ENCODE results near the gene PCYT1A.
A peak's percentile ranks its signal among the peaks of the same experiment; 100 is the strongest.

The PCYT1A gene

DNA sequence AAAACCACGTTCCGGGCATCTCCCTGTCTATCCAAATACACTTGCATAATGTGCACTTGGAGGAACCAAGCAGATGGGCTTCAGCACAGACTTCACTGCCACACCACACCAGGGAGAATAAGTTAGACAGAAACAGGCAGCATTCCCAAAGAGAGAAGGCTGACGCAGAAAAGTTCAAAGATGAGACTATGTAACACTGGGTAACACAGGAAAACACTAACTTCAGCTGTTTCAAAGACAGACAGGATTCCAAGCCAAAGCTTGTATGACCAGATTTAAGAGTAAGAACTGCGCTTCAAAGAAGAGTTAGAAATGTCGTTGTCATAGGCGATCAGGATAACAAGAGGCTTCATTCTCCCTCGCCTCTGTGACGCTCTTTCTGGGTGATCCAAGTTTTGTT, 51.3 kb downstream of the PCYT1A start:
- DNase-seq (ENCODE audit: low read depth), result no peak

DNA sequence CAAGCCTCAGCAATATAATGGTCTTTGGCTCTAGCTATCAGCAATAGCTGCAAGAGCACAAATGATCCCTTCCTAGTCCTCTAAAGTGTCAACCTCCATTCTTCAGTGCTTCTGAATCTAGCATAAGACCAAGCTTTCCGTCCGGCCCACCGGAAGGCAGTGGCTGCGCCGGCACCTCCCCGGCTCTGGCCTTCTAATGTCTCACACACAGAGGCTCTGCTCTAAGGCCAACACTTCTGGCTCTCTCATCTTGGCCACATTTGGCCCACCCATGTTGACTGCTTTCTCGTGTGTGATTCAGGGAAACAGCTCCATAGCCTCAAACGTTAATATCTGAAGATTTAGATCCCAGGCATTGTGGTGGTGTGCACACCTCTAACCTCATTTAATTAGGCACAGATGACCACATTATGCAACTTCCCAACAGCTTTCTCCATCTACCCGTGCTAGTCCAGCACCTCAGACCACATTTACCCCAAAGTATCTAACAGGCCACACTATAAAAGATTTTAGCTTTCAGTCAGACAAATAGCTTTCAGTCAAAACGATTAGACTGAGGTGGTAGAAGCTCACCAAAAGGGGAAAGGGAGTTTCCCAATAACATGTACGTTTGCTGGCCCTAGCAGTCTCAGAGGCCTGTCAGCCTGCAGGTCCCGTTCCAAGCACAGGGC, 51.9 kb downstream of the PCYT1A start:
- no peak for DNase-seq (ENCODE audit: low read depth)

DNA sequence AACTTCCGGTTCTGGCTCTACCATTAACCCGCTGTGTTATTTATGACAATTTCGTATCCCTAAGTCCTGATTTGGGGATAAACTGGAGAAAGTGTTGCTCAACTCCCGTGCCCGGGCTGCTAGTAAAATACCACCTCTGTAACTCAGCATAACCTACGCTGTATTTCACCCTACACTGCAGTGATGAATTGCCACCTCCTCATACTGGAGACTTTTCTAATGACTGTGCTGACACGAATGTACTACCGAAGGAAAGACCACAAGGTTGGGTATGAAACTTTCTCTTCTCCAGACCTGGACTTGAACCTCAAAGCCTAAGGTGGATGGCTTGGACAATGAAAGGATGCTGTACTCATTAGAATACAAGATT, 54.7 kb downstream of the PCYT1A start:
- DNase-seq (ENCODE audit: low read depth), result no peak

DNA sequence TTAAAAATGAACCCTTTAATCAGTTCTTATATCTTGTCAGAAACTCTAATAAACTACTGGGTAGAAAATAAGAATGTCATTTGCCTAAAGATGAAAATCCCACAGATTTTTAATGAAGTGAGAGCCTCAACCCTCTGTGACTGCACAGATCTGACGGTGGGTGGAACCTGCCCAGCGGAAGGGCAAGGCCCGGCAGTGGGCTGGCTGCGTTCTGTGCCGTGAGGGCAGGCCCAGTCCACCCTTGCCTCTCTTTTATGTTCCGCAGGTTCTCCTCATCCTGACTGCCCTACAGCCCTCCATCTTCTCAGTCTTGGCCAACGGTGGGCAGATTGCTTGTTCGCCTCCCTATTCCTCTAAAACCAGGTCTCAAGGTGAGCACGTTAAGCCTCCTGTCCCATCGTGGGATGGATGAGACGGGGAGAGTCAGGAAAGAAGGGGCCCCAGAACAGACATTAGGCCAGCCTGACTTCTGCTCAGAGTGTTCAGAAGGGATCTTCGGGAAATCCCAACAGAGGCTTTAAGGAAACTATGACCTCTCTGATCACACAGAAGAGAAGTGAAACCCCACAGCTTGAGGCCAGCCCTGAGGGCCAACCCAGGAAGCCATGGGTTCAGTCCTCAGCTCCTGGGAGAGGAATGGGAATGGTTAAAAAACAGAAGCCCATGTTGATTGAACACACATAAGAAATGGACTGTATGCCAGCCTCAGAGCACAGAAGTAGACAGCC, 55.2 kb downstream of the PCYT1A start:
- DNase-seq (ENCODE audit: low read depth), result no peak

DNA sequence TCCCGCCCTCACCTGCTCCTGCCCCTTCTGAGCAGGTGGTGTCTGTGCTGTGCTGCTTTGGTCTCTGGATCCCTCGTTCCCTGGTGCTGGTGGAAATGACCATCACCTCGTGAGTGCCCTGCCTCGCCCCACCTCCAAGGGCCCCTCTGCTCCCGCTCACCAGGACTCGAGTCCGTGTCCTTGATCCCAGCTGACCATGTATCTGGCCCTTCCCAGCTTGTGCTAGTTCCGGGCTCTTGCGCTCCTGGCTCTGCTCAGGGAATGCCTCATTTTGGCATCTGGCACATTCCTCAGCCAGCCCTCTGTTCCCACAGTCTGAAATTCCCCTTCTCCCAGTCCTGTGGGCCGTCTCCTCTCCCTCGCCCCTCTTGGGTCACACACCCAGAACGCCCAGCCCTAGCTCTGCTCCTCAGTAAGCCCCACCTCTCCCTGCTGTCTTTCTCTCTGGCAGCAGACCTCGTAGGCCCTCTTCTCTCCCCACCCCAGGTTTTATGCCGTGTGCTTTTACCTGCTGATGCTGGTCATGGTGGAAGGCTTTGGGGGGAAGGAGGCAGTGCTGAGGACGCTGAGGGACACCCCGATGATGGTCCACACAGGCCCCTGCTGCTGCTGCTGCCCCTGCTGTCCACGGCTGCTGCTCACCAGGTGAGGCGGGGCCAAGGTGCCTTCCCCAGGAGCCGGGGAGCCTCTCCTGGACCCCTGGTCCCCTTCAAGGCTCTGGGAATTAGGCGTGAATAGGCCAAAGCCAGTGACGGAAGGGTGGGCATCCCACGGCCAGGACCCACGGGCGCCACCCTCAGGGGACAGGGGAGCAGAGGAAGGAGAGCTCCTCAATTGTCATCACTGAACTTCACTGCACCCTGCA, 59.7 kb downstream of the PCYT1A start:
- no peak for DNase-seq (ENCODE audit: low read depth)

DNA sequence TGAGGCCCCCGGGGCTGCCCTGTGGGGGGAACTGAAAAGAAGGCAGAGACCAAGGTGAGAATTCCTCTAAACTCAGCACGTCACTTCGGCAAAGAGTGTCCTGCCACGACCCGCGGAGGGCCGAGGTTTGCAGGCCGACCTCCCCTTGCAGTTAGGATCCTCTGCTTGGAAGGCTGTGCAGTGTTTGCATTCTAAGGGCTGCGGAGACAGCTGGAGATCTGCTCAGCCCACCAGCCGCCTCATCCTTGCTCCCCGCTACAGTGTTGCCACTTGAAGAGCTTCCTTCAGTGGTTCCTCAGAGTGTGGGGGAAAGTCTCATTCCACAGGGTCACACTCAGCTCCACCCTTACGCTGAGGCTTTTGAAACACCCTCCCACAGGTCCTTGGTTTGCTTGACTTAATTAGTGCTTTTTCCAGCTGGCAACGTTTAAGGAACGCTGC, 60.4 kb downstream of the PCYT1A start:
- no peak for DNase-seq (ENCODE audit: low read depth)

DNA sequence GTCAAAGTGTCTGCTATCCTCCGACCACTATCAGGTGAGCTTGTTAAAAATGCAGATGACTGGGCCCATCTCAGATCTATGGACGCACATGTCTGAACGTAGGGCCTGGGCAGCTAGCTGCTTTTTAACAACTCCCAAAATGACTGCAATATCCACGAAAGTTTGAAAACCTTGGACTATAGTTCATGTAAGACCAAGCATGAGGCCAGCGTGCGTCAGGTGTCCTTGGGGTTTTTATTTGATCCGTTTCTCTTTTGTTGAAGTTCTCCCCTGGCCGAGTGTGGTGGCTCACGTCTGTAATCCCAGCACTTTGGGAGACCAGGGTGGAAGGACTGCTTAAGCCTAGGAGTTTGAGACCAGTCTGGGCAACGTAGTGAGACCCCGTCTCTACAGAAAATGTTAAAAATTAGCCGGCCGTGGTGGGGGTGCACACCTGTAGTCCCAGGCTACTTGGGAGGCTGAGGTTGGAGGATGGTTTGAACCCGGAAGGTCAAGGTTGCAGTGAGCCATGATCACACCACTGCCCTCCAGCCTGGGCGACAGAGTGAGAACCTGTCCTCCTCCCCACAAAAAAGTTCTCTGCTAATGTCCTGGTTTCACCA, 61.7 kb downstream of the PCYT1A start:
- no peak for DNase-seq (ENCODE audit: low read depth)

DNA sequence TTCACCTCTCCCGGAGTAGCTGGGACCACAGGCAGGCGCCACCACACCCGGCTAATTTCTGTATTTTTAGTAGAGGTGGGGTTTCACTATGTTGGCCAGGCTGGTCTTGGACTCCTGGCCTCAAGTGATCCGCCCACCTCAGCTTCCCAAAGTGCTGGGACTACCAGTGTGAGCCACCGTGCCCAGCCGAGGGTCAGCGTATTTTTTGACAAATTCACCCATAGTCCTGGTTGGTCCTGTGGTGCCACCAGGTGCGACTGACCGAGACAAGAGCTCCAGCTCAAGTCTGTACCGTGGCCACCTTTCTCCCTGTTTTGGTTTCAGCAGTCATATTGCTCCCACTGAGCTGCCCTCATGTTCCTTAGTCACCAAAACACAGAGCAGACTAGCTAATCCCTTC, 62.4 kb downstream of the PCYT1A start:
- DNase-seq (ENCODE audit: low read depth), result no peak

DNA sequence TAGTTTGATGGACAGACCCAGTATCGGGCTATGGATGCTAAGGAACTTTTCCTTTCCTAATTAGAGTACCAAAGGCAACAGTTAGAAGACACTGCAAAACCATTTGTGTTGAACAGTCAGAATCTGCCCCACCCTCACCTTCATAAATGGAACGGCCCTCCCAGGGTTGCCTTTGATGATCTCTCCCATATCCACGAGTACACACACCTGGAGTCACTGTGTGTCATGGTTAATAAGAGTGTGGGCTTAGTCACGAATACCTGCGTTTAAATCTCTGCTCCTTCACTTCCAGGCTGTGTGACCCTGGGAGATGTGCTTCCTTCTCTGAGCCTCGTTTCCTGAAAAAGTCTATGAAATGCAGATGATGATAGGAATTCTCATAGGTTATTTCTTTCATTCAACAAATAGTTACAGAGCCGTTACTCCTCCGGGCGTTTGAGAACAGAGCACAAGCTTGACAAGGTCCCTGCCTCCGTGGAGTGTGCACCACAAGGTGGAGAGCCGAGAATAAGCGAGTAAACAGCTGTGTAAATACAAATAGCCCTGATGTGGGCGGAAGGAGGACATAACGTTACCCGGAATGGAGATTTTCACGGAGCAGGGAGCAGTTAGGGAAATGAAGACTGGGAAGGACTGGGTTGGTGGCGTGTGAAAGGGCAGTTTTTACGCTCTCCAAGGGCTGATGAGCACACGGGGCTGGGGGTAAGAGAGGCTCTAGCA, 64.5 kb downstream of the PCYT1A start:
- no peak for DNase-seq (ENCODE audit: low read depth)

DNA sequence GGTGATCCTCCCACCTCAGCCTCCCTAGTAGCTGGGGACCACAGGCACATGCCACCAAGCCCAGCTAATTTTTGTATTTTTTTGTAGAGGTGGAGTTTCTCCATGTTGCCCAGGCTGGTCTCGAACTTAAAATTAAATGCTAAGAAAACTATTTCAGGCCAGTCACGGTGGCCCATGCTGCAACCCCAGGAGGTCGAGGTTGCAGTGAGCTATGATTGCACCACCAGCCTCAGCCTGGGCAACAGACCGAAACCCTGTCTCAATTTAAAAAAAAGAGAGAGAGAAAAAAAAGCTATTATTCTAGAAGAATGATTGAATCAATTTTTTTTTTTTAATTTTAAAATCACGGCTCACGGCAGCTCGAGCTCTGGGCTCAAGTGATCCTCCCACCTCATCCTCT, 66.5 kb downstream of the PCYT1A start:
- no peak for DNase-seq (ENCODE audit: low read depth)

DNA sequence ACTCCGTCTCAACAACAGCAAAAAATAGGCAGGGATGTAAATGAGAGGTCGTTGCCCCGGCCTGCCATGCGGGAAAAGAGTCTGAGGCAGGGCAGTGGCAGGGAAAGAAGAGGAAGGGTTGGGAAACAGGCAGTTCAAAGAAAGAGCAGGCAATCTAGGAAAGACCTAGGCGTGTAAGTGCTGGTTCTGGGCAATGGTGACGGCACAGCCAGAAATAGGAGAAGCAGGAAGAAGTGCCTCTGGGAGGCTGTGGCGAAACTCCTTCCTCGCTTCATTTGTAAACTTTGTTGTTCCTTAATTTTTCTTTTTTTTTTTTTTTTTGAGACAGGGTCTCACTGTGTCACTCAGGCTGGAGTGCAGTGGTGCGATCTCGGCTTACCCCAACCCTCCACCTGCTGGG, 66.9 kb downstream of the PCYT1A start:
- no peak for DNase-seq (ENCODE audit: low read depth)

DNA sequence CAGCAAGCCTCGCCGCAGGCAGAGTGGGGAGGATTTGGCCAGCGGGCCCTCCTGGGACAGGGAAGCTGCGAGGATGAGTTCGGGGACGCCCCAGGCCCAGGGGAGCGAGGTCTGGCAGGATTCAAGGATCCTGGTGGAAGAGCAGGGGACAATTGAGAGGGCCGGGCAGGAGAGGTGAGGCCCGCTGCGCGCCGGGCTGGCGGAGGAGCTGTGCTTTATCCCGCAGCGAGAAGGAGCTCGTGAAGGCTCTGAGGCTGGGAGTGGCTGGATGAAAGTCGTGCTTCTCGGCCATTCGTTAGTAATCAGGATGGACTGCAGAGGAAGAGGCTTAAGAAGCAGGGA, 67.6 kb downstream of the PCYT1A start:
- DNase-seq (ENCODE audit: low read depth), result no peak

DNA sequence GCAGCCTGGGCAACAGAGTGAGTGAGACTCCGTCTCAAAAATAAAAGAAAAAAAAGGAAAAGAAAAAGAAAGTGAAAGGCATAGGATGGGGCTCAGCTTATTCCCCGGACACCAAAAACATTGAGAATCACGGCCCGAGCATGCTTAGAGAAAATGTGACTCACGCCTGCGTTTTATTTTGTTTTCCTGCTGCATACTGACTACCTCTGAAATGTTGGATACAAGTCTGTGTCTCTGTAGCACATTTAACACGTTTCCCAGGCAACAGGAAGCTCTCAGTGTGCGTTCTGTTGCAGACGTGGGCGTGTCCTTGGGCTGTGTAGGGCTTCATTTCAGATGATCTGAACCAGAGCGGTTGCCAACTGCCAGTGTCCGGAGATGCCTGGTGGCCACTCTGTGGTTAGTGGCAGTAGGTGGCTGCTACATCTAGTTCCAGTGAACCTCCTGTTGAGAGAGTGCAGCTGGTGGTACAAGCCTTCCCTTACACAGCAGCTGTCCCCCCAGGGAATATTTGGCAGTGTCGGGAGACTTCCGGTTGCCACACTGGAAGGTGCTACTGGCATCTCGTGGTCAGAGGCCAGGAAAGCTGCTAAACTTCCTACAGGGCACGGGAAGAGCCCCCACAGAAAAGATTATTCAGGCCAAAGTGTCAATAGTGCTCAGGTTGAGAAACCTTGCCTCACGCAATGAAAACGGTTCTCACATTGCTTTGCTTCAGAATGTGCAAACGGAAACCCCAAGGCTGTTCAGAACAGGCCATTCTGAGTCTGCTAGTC, 68.1 kb downstream of the PCYT1A start:
- DNase-seq (ENCODE audit: low read depth), result peak; percentile 58

DNA sequence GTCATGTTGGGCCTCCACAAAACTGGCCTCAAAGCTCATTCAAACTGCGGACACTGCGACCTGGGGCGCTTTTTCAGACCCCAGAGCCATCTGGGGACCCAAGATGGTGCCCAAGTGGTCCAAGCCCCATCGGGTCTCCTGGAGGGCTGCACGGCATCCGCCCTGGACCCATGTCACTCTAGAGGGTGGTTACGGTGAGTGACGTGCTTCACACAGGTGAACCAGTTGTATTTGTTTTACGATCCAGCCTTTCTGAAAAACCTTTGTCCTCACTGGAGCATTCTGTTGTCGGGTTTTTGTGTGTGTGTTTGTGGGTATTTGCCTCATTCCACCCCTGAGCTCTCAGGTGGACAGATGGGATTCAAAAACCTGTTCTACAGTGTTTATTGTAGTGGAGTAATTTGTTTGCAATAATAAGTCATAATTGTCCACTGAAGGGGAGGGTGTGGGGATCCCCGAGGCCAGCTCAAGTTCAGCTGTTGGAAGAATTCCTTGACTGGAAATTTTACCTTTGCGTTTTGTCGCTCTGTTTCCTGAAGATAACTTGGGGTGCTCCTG, 69.3 kb downstream of the PCYT1A start:
- DNase-seq (ENCODE audit: low read depth), result no peak

DNA sequence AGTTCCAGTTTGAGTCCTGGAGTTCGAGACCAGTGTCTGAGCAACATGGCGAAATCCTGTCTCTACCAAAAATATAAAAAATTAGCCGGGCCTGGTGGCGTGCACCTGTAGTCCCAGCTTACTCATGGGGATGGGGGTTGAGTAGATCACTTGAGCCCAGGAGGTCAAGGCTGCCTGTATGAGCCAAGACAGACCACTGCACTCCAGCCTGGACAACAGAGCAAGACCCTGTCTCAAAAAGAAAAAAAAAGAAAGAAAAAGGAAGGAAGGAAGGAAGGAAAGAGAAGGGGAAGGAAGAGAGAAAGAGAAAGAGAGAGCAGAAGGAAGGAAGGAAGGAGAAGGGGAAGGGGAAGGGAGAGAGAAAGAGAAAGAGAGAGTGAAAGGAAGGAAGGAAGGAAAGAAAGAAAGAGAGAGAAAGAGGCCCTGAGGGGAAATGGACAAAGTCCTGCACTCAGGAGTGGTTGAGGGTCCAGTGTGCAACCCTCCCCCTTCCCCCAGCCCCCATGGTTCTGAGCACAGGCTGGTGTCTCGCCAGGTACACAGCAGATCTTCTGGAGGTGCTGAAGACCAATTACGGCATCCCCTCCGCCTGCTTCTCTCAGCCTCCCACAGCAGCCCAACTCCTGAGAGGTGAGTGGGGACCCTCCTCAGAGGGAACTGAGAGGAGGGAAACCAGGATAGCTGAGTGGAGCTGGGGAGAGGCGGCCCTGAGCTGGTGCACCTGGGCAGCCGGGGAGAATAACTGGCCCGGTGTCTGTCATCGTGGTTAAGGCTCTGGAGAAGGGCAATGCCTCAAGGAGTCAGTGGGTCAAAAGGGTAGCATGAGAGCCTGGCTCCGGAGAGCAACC, 70.0 kb downstream of the PCYT1A start:
- no peak for DNase-seq (ENCODE audit: low read depth)

DNA sequence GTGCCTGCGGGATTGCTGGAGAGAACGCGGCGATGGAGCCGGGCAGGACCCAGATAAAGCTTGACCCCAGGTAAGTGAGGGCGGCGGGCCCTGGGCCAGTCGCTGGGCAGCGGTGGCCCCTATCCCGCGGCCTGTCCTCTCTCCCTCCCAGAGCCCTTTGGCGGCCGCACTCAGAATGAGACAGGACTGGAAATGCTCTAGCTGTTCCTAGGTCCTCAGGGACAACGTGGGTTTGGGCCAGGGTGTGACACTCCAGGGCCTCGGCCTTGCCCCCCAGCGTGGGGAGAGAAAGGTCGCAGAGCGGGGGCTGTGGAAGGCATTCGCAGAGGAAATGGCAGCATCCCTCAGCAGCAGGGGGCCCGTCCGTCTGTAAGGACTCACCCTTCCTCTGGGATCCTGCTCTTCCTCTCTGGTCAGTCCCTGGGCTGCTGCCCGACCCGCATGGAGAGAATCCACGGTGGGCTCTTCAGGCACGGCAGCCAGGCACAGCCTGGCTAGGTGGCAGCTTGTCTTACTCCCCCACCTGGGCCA, 70.8 kb downstream of the PCYT1A start:
- no peak for DNase-seq (ENCODE audit: low read depth)

DNA sequence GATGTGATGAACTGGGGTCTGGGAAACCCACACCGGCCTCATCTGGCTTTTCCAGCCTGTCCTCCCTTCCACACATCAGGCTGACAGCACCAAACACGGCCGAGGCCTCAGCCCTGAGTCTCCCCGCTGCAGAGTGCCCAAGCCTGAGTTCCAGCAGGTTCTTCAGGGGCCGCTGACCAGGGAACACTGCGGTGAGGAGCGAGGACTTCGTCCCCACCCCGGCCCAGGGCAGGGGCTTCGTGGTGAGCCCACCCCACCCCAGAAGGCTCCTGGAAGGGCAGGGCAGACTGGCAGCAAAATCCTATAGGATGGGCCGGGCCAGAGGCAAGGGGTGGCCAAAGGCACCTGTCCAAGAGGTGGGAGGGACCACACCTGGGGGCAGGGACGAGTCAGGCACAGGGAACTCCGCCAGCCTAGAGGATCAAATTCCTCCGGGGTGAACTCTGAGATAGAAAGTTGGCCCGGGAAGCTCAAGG, 71.4 kb downstream of the PCYT1A start, which contains the start of gene SLC51A:
Gene SLC51A, plus strand, starts transcription at position 446 of the 476 bp plus-strand sequence. CDS start 179 bp downstream, outside the sequence.
- DNase-seq (ENCODE audit: low read depth), result no peak

DNA sequence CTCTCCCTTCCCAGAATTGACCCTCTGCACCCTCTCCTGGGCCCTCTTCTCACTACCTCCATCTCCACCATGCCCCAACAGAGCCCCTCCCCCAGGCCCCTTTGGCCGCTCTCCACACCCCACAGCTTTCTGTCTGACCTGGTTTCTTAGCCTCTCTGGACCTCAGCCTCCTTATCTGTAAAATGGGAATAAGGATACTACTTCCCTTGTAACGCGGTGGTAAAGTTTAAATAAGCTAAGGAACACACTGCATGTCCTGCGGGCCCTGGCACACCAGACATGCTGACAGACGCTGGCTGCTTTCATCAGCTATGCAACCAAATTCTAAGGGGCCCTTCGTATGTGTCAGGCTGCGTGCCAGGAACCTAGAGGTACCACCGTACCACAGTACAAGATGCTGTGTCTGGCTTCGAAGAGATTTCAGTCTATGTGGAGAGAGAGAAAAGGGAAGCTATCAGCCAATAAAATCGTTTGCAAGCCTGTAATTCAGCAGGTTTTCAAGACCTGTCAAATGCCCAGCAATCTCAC, 72.0 kb downstream of the PCYT1A start:
- no peak for DNase-seq (ENCODE audit: low read depth)

DNA sequence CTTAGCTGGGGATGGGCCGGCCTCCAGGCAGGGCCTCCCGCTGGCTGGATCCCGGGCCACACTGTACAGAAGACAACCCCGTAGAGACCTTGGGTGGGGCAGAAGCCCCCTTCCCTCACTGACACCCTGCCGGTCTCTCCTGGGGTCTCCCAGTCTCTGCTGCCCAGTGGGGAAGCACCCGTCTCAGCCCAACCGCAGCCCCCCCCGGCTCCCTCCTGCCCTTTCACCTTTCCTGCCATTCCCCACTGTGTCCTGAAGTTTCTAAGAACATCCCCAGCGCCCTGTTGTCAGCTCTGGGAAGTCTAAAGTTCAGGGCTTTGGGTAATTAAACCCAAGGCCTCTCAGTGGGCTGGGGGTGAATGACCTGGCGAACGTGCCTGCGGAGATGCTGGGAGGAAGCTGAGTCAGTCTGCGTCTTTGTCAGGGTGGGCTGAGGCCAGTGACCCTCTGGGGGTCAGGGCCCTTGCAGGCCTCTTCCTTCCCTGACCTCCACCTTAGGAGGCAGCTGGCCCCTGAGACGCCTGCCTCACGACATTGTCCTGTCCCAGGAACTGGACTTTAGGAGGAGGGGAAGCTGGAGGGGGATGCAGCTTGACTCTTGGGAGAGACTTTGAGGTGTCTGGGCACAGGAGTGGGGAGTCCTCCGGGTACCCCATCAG, 72.6 kb downstream of the PCYT1A start:
- no peak for DNase-seq (ENCODE audit: low read depth)

All from HS-5 (cell line).